A549 (cell line): ENCODE data around the gene METTL25B. TPM values are rescaled to one million over a fixed set of nuclear protein-coding genes. Genes with fewer than 3 reads are reported as not detected.
A peak's percentile ranks its signal among the peaks of the same experiment; 100 is the strongest.

Source experiments
- ATAC-seq, 2 experiments: fragments of 200-7000 bp in 1 of 2; fragments of >200 bp in 1 of 2; cut with Nextera tagmentation in 1 of 2; cut with Tn5 transposase in 1 of 2; 3 replicates each; pipeline versions ENCODE4 v1.8.0 to v1.9.1; 2018 to 2020; ENCODE audit warnings: mild to moderate bottlenecking in 1 of 2, moderate library complexity in 1 of 2
- CTCF ChIA-PET: fragments of 300-600 bp; sonication (Branson Sonifier 250); formaldehyde crosslinking; extraction: SDS; loops from one replicate; lab custom pipeline; 2021; ENCODE audit warnings: antibody characterized with exemption, inconsistent platforms; lab: Yijun Ruan, JAX
- POLR2A ChIA-PET: fragments of 350-600 bp; formaldehyde crosslinking; extraction: SDS; loops from one replicate; lab custom pipeline; 2021; ENCODE audit warnings: antibody characterized with exemption, inconsistent platforms; lab: Yijun Ruan, JAX
- DNase-seq, 2 experiments: peaks; one replicate each; pipeline versions ENCODE4 v3.0.0 to v3.0.0-alpha.2; 2011 to 2016; ENCODE audit warnings: low read depth in 1 of 2, low spot score in 1 of 2
- FAIRE-seq: peaks from 2 replicates; lab custom pipeline; 2011; peaks lifted over from hg19 to GRCh38; lab: Jason Lieb, UNC
- H3K27ac ChIP-seq, 2 experiments: fragments of >200 bp; sonication (Bioruptor Twin); formaldehyde crosslinking; 3 replicates each; pipeline ENCODE4 v1.5.1; 2016 to 2017
- H3K4me1 ChIP-seq: fragments of >200 bp; sonication (Bioruptor Twin); formaldehyde crosslinking; 3 replicates; pipeline ENCODE4 v1.6.1; 2016
- H3K4me2 ChIP-seq: fragments of >200 bp; sonication (Bioruptor Twin); formaldehyde crosslinking; 3 replicates; pipeline ENCODE4 v1.6.1; 2016
- H3K4me3 ChIP-seq: fragments of >200 bp; sonication (Bioruptor Twin); formaldehyde crosslinking; 3 replicates; pipeline ENCODE4 v1.5.1; 2016
- H3K9me3 ChIP-seq: fragments of >200 bp; sonication (Bioruptor Twin); formaldehyde crosslinking; 3 replicates; pipeline ENCODE4 v1.6.1; 2016
- CBX8 ChIP-seq: fragments of 200-600 bp; sonication (generic); IDR thresholded peaks from 2 replicates; pipeline ENCODE4 v1.6.1; 2016
- CHD2 ChIP-seq: fragments of 150-350 bp; IDR thresholded peaks from 2 replicates; pipeline ENCODE4 v1.6.1; 2014; ENCODE audit warnings: low read length; ENCODE audit not compliant: partially characterized antibody
- CHD4 ChIP-seq: fragments of 200-600 bp; sonication (generic); IDR thresholded peaks from 2 replicates; pipeline ENCODE4 v1.6.1; 2016; ENCODE audit warnings: antibody characterized with exemption, mild to moderate bottlenecking, borderline replicate concordance
- EHF ChIP-seq: fragments of 250-450 bp; sonication (Bioruptor Pico); IDR thresholded peaks from 2 replicates; pipeline ENCODE4 v1.5.0; 2020; ENCODE audit warnings: mild to moderate bottlenecking
- EHMT2 ChIP-seq: fragments of 200-600 bp; sonication (generic); IDR thresholded peaks from 2 replicates; pipeline ENCODE4 v1.6.1; 2016; ENCODE audit warnings: antibody characterized with exemption, low read depth, mild to moderate bottlenecking, moderate library complexity
- ESRRA ChIP-seq: fragments of 150-350 bp; IDR thresholded peaks from 2 replicates; pipeline ENCODE4 v1.6.1; 2014; ENCODE audit warnings: mild to moderate bottlenecking, low read length, borderline replicate concordance
- FOSB ChIP-seq: fragments of 250-450 bp; sonication (Bioruptor Pico); IDR thresholded peaks from 2 replicates; pipeline ENCODE4 v1.5.0; 2020; ENCODE audit warnings: mild to moderate bottlenecking, moderate library complexity
- HEYL ChIP-seq: fragments of 250-450 bp; sonication (Bioruptor Pico); IDR thresholded peaks from 2 replicates; pipeline ENCODE4 v1.8.0; 2021; ENCODE audit warnings: mild to moderate bottlenecking, moderate library complexity
- HOXA7 ChIP-seq: fragments of 250-450 bp; sonication (Bioruptor Pico); IDR thresholded peaks from 2 replicates; pipeline ENCODE4 v1.5.0; 2020; ENCODE audit warnings: mild to moderate bottlenecking, moderate library complexity
- JUN ChIP-seq, 2 experiments: fragments of >200 bp; sonication (Bioruptor Twin); formaldehyde crosslinking; IDR thresholded peaks; 2 replicates in 1 of 2; 3 replicates in 1 of 2; pipeline ENCODE4 v1.6.1; 2016 to 2017
- KDM1A ChIP-seq: fragments of 200-600 bp; sonication (generic); IDR thresholded peaks from 2 replicates; pipeline ENCODE4 v1.6.1; 2016; ENCODE audit warnings: low read depth, mild to moderate bottlenecking
- MAZ ChIP-seq: fragments of 150-350 bp; IDR thresholded peaks from 2 replicates; pipeline ENCODE4 v1.6.1; 2014; ENCODE audit warnings: antibody characterized with exemption, low read depth, low read length, borderline replicate concordance
- NPAS2 ChIP-seq: fragments of 250-450 bp; sonication (Bioruptor Pico); IDR thresholded peaks from 2 replicates; pipeline ENCODE4 v1.8.0; 2022; ENCODE audit warnings: mild to moderate bottlenecking, moderate library complexity, borderline replicate concordance
- RAD21 ChIP-seq, 2 experiments: fragments of >200 bp in 1 of 2; sonication (Bioruptor Twin) in 1 of 2; formaldehyde crosslinking in 1 of 2; IDR thresholded peaks in 1 of 2; conservative IDR thresholded peaks in 1 of 2; 2 replicates in 1 of 2; 3 replicates in 1 of 2; pipeline ENCODE4 v1.6.1; 2012 to 2018; ENCODE audit warnings: inconsistent platforms in 1 of 2
- SMC3 ChIP-seq: fragments of >200 bp; sonication (Bioruptor Twin); formaldehyde crosslinking; IDR thresholded peaks from 3 replicates; pipeline ENCODE4 v1.6.1; 2018; ENCODE audit warnings: inconsistent platforms
- ZNF302 ChIP-seq: fragments of 250-450 bp; sonication (Bioruptor Pico); IDR thresholded peaks from 2 replicates; pipeline ENCODE4 v1.9.0; 2021; ENCODE audit warnings: inconsistent platforms, mild to moderate bottlenecking, moderate library complexity
- WGBS: methylation state at CpG from one replicate; pipeline ENCODE4 v1.1.6; 2017; ENCODE audit errors: missing lambda C conversion rate; 5-methylcytosine and 5-hydroxymethylcytosine counted together
- polyA plus RNA-seq, 4 experiments: library from polyadenylated mRNA; depleted of rRNA in 3 of 4; stranded (reverse); fragments of >200 nt; fragmentation: RNase III in 1 of 4; extraction: RNeasy Plus Mini Kit Qiagen cat#74134 plus additional on column Dnase treatment in 1 of 4; gene quantifications; 2 replicates in 3 of 4; 3 replicates in 1 of 4; pipeline ENCODE4 v1.2.3, GENCODE V29; 2011 to 2017
- TF ChIP-seq, protein P1 (sequence below): IDR thresholded peaks from 2 replicates; pipeline ENCODE4 v1.6.1; 2012
- TF ChIP-seq, protein P2 (sequence below): fragments of 200-600 bp; sonication (generic); IDR thresholded peaks from 2 replicates; pipeline ENCODE4 v1.6.1; 2016; ENCODE audit warnings: antibody characterized with exemption, mild to moderate bottlenecking, moderate library complexity
- TF ChIP-seq, protein P3 (sequence below): fragments of 150-350 bp; IDR thresholded peaks from 2 replicates; pipeline ENCODE4 v1.6.1; 2014; ENCODE audit warnings: low read depth, mild to moderate bottlenecking, low read length
- TF ChIP-seq, protein P4 (sequence below): IDR thresholded peaks from 2 replicates; pipeline ENCODE4 v1.6.1; 2012
- TF ChIP-seq, protein P5 (sequence below): fragments of >200 bp; sonication (Bioruptor Twin); formaldehyde crosslinking; IDR thresholded peaks from 3 replicates; pipeline ENCODE4 v1.6.1; 2016
- TF ChIP-seq, protein P6 (sequence below): fragments of 250-450 bp; sonication (Bioruptor Pico); IDR thresholded peaks from 2 replicates; pipeline ENCODE4 v1.5.0; 2021; ENCODE audit warnings: mild to moderate bottlenecking, moderate library complexity, borderline replicate concordance

Gene METTL25B
- polyA plus RNA-seq, 2 of the 4 experiments (the other 2 are of a cell fraction) = 16.7 to 18.5 TPM

DNA sequence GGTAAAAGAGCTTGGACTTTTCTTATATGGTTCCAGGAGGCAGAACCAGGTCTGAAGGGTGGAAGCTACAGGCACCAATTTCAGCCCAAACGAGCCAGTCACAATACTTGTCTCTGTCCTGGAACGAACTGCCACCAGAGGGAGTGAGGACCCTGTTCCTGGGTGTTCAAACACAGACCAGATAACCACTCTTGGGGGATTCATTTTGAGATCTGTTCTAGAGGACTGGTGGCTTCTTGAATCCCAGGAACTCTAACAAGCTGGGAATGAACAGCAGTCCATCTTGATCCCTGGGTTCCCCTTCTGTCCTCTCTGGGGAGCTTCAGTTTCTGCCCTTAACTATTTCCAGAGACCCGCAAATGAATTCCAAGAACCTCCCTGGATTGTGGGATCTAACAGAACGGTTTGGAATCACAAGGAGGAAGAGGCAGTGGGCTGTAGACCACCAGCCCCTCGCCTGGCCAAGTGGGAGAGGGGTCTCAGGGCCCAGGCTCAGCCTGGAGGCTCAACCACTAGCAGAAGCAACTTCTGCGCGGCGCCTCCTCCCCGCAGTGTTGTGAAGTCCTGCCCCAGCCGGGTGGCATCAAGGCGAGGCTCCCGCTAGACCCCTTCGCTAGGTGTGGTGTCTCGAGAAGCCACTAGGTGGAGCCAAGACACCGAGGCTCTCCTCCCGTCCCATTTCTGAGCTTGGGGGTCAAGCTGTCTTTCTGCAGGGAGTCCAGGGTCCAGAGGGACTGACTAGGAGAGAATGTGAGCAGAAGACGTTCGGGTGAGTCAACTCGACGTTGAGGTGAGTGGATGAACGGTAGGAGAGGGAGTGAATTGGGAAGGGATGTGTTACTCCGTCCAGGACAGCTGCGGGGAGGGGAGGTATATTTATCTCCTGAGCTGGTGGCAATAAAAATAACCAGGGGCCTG lies 39.0 kb upstream of the METTL25B start (continued):
- TF ChIP-seq, protein P1, sequence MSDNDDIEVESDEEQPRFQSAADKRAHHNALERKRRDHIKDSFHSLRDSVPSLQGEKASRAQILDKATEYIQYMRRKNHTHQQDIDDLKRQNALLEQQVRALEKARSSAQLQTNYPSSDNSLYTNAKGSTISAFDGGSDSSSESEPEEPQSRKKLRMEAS = peak; percentile 32; the same call in 1 of the 2 replicates

DNA sequence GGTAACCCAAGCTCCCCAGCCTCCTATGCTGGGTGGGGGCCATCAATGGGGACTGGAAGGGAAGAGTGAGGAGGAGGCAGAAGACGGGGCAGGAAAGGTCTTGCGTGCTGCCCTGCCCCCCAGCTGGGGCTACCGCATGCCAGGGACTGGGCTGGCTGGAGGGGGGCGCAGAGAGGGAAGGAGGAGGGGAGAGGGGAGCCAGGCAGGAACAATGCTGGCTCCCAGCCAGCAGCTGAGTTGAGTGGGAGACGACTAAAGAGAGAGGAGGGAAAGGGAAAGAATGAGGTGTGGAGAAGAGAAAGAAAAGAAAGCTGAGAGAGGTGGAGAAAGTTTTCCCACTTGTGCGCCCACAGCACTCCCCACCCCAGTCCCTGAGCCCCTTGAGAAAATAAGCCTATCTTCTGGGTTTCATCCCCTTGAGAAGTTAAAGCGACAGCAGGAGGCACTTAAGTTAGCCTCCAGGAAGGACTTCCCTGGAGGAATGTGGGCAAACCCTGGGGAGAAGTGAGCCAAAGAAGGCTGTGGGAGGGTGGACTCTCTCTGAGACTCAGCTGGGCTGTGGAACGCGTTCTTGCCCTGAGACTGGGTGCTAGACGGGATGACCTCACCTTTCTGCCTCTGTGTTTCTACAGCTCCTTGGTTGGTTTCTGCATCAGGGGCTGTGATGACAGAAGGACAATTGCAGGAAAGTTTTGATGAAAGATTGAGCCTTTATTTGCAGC lies 38.2 kb upstream of the METTL25B start:
- ATAC-seq = no peak
- H3K4me1 ChIP-seq = peaks cover 52% of the 10 kb centered on the region

DNA sequence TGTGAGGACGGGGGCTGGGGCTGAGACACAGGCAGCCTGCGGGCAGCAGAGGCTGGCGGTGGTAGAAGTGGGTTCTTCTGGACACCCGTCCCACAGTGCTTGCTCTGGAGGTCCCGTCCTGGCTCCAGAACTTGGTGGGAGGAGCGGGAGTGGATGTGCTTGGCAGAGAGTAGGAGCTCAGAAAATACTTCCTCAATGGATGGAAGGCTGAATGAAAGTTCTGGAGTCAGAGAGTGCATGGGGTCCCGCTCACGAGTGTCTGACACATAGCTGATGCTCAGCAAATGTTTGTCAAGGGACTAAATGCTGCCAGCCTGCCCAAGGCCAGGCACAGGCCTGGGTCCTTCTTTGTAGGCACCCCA lies 37.6 kb upstream of the METTL25B start:
- no peak for ATAC-seq
- Histone ChIP-seq H3K4me3 (no peak overlapping the region), H3K4me2 (no peak overlapping the region), H3K4me1 (peaks cover 52% of the 10 kb centered on the region), H3K27ac (no peak overlapping the region; a peak in 1 of 6 replicates), H3K9me3 (no peaks in the 10 kb centered on the region)
- DNase-seq = no peak
- POLR2A ChIA-PET = interaction anchor here (2.8 kb wide), 1 partner anchor 35 kb away, joined by 15 read pairs; no protein-coding TSS in a partner anchor
- FAIRE-seq = no peak
- 73% methylated on average over 8 of the region's 8 CpGs for WGBS
- CTCF ChIA-PET = interaction anchor here (0.6 to 52.1 kb wide), 25 partner anchors 14 to 583 kb away, joined by 3 to 2258 read pairs (median 11); partner anchors contain the start of genes CRABP2, HAPLN2, HDGF and INSRR
- TF ChIP-seq ESRRA (no peak), HEYL (CRISPR knock-in tag) (no peak), EHMT2 (no peak), ZNF302 (CRISPR knock-in tag) (no peak), CHD4 (no peak), HOXA7 (CRISPR knock-in tag) (no peak), EHF (no peak), JUN (IDR thresholded peaks at IDR 0.05) (no peak), CHD2 (no peak), MAZ (no peak), CBX8 (no peak), NPAS2 (no peak)
- TF ChIP-seq, protein P2, sequence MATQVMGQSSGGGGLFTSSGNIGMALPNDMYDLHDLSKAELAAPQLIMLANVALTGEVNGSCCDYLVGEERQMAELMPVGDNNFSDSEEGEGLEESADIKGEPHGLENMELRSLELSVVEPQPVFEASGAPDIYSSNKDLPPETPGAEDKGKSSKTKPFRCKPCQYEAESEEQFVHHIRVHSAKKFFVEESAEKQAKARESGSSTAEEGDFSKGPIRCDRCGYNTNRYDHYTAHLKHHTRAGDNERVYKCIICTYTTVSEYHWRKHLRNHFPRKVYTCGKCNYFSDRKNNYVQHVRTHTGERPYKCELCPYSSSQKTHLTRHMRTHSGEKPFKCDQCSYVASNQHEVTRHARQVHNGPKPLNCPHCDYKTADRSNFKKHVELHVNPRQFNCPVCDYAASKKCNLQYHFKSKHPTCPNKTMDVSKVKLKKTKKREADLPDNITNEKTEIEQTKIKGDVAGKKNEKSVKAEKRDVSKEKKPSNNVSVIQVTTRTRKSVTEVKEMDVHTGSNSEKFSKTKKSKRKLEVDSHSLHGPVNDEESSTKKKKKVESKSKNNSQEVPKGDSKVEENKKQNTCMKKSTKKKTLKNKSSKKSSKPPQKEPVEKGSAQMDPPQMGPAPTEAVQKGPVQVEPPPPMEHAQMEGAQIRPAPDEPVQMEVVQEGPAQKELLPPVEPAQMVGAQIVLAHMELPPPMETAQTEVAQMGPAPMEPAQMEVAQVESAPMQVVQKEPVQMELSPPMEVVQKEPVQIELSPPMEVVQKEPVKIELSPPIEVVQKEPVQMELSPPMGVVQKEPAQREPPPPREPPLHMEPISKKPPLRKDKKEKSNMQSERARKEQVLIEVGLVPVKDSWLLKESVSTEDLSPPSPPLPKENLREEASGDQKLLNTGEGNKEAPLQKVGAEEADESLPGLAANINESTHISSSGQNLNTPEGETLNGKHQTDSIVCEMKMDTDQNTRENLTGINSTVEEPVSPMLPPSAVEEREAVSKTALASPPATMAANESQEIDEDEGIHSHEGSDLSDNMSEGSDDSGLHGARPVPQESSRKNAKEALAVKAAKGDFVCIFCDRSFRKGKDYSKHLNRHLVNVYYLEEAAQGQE = no peak
- TF ChIP-seq, protein P3, sequence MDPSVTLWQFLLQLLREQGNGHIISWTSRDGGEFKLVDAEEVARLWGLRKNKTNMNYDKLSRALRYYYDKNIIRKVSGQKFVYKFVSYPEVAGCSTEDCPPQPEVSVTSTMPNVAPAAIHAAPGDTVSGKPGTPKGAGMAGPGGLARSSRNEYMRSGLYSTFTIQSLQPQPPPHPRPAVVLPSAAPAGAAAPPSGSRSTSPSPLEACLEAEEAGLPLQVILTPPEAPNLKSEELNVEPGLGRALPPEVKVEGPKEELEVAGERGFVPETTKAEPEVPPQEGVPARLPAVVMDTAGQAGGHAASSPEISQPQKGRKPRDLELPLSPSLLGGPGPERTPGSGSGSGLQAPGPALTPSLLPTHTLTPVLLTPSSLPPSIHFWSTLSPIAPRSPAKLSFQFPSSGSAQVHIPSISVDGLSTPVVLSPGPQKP = no peak
- TF ChIP-seq, protein P4, sequence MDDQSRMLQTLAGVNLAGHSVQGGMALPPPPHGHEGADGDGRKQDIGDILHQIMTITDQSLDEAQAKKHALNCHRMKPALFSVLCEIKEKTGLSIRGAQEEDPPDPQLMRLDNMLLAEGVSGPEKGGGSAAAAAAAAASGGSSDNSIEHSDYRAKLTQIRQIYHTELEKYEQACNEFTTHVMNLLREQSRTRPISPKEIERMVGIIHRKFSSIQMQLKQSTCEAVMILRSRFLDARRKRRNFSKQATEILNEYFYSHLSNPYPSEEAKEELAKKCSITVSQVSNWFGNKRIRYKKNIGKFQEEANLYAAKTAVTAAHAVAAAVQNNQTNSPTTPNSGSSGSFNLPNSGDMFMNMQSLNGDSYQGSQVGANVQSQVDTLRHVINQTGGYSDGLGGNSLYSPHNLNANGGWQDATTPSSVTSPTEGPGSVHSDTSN = no peak

More for the DNA sequence above, 38.2 kb upstream of the METTL25B start:
- DNase-seq (no peak), FAIRE-seq (no peak)
- TF ChIP-seq RAD21 (conservative IDR thresholded peaks at IDR 0.05 in 1 of 2, IDR thresholded peaks at IDR 0.05 in 1 of 2) (no peak), KDM1A (peak; percentile 41; the same call in 1 of the 2 replicates), HOXA7 (CRISPR knock-in tag) (no peak), FOSB (CRISPR knock-in tag) (no peak), HEYL (CRISPR knock-in tag) (no peak), SMC3 (no peak)
- TF ChIP-seq, protein P5, sequence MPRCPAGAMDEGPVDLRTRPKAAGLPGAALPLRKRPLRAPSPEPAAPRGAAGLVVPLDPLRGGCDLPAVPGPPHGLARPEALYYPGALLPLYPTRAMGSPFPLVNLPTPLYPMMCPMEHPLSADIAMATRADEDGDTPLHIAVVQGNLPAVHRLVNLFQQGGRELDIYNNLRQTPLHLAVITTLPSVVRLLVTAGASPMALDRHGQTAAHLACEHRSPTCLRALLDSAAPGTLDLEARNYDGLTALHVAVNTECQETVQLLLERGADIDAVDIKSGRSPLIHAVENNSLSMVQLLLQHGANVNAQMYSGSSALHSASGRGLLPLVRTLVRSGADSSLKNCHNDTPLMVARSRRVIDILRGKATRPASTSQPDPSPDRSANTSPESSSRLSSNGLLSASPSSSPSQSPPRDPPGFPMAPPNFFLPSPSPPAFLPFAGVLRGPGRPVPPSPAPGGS = no peak
- TF ChIP-seq, protein P6, sequence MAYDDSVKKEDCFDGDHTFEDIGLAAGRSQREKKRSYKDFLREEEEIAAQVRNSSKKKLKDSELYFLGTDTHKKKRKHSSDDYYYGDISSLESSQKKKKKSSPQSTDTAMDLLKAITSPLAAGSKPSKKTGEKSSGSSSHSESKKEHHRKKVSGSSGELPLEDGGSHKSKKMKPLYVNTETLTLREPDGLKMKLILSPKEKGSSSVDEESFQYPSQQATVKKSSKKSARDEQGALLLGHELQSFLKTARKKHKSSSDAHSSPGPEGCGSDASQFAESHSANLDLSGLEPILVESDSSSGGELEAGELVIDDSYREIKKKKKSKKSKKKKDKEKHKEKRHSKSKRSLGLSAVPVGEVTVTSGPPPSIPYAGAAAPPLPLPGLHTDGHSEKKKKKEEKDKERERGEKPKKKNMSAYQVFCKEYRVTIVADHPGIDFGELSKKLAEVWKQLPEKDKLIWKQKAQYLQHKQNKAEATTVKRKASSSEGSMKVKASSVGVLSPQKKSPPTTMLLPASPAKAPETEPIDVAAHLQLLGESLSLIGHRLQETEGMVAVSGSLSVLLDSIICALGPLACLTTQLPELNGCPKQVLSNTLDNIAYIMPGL (CRISPR knock-in tag) = no peak
- WGBS = 44% methylated on average over 10 of the region's 10 CpGs
- peak overlapping the region; percentile 98 for H3K4me2 ChIP-seq
- H3K4me3 ChIP-seq = no peak overlapping the region
- no peaks in the 10 kb centered on the region for H3K9me3 ChIP-seq
- ChIA-PET POLR2A (interaction anchor here (0.7 to 2.8 kb wide), 7 partner anchors 16 to 42 kb away, joined by 3 to 15 read pairs (median 5); partner anchors contain the start of genes CRABP2, ISG20L2 and METTL25B), CTCF (interaction anchor here (0.6 to 52.1 kb wide), 63 partner anchors 14 to 583 kb away, joined by 3 to 2258 read pairs (median 6); partner anchors contain the start of genes CRABP2, HAPLN2, HDGF and INSRR)
- H3K27ac ChIP-seq = peak overlapping the region in 1 of 2 experiments; percentile 78; a peak in 2 of 6 replicates
